HG02759 (cell line): ENCODE measurements around the gene TLR9.
A peak's percentile ranks its signal among the peaks of the same experiment; 100 is the strongest.

Source experiments
- ATAC-seq: cut with Tn5 transposase; IDR thresholded peaks from one replicate; pipeline ENCODE4 v1.9.1; 2021; ENCODE audit warnings: mild to moderate bottlenecking, moderate library complexity; ENCODE audit not compliant: unreplicated experiment

The TLR9 gene

DNA sequence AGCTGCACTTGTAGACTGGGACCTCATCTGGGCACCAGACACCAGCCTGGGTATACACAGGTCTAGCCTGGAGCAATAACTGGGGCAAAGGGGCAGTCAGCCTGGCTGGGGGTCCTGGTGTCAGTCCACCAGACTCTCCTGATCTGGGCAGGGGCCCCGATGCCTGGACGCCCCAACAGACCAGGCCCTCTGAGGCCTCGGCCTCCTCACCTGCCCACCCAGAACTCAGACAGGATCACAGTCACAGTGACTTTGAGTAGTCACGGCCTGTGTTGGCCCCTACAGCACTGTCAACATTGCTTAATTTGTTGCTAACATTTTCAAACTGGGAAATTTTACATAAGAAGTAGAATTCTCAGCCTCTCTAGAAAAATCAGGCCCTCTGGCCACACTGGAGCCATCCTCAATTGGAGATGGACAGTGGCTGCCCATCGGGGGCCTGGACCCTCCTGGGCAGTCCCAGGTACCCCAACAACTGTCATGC, 7.7 kb upstream of the TLR9 start:
- ATAC-seq, result no peak

DNA sequence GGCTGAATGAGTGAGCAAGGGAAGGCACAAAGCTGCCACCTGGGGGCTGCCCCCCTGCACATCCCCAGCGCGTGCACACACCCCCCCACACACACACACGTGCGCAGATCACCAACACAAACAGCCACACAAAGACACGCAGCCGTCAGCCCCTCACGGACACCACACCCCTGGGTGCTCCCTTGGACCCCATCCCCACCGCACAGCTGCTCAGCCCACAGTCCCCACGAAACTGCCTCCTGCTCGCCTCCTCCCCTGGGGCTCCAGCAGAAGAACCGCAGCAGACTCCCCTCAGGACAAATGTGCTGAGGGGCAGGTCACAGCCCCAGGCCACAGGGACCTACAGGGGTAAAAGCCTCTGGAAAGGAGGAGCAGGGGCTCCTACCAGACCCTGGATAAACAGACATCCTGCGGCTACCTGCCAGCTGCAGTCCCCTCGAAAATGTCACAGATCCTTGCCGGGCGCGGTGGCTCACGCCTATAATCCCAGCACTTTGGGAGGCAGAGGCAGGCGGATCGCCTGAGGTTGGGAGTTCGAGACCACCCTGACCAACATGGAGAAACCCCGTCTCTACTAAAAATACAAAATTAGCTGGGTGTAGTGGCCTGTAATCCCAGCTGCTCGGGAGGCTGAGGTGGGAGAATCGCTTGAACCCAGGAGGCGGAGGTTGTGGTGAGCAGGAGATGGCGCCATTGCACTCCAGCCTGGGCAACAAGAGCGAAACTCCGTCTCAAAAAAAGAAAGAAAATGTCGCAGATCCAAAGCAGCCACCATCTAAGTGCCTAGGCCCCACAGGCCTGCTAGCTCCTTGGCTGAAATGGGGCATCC, 7.0 kb upstream of the TLR9 start:
- ATAC-seq, result no peak

DNA sequence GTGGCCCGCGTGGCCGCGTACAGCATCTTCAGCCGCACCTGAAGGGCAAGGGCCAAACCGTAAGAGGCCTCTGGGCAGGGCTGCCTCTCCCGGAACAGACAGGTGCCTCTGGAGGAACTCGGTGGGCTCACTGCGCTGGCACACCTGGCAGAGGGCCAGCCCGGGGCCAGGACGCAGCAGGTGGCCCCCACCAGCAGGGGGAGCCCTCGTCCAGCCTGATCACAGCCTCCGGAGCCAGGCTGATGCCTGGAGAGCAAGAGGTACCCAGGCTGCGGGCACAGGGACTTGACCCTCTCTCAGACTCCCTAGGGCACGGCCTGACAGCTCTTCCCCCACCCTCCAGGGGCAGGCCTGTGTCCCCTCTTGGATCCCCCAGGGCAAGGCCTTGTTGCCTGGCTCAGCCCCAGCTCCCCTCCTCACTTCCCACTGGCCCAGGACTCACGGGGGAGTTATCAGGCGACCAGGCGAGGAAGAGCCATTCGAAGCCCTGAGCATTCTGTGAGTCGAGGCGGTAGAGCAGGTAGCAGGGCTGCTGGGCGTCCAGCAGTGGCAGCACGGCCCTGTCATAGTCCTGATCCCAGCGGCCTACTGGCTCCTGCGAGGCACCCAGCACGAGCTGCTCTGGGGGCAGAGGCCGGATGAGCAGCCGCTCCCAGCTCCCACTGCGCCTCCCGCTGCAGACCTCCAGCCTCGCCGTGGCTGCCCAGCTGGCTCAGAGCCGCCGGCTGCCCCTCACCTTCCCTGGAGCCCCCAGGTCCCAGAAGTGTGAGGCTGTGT, 6.2 kb upstream of the TLR9 start:
- peak; percentile 48 for ATAC-seq

DNA sequence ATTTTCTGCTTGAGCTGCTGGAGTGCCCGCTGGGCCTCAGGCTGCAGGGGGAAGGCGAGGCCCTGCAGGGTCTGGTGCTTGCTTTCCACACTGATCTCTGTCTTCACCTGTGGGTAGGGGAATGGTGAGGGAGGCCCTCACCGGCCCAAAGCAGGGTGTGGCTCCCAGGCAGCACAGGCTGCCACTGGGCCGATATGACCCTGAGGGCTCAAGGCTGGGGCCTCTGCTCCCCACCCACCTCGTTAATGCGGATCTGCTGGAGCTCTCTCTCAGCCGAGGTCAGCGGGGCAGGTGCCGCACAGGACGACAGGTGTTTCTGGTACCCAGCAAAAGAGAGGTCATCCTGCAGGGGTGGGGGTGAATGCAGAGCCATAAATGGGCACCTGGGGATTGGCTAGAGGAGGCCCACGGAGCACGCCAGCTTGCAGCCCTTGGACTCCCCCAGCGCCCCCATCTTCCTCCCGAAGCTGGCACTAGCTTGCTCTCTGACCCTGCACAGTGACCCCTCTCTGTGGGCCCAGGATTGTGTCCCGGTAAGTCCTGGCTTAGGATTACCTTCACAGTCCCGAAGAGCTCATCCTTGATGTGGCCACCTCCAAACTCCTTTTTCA, 5.5 kb upstream of the TLR9 start:
- ATAC-seq, result no peak

DNA sequence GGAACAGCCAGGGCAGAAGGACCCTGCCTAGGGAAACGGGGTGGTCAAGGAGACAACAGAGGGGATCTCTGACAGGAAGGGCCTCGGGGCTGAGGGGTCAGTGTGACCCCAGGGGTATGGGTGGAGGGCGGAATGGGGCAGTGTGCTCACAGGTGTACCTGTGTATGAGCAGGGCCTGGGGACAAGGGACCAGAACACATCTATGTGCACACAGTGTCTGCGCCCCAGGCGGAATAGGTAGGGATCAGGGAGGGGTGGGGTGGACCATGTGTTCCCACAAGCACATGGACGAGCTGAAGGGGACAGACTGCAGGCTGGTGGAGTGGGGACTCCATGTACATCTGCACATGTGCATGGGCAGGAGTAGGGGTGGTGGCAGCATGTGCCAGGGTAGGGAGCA, 5.0 kb upstream of the TLR9 start:
- no peak for ATAC-seq

DNA sequence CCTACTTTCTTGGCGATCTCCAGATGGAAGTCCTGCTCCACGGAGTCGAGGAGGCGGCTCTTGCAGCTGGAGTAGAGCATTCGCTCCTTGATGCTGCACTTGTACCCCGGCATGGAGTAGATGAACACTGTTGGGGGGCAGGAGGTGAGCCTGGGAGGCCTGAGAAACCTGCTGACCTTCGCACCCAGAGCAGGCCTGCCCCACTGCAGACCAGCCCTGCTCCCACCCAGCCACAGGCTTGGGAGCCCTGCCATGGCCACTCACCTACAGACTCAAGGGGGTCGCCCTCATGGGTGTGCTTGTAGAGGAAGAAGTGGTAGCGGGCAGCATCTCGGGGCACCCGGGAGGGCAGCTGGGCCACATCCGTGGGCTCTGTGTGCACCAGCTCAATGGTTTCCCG, 4.2 kb upstream of the TLR9 start:
- ATAC-seq, result no peak

DNA sequence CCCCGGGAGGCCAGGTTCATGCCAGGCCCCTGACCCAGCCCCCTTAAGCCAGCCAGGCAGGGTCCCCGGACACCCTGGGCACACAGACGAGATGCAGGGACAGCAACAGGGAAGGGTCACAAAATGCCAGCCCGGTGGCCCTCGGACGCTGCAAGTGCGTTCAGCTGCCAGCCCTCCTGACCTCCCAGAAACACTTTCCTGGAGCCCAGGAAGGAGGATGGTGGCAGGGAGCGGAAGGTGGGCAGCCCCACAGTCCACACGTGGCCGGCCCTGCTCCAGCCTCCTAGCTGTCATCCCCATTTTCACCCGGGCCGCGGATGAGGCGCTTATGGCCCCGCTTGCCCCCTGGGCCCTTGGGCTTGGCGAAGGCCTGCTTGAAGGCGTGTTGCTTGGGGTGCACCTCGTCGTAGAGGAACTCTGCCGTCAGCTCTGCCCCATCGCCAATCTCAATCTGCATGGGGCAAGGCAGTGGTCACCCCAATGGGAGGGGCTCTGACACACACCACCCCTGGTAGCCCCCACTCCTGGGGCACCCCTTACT, 3.4 kb upstream of the TLR9 start:
- no peak for ATAC-seq

DNA sequence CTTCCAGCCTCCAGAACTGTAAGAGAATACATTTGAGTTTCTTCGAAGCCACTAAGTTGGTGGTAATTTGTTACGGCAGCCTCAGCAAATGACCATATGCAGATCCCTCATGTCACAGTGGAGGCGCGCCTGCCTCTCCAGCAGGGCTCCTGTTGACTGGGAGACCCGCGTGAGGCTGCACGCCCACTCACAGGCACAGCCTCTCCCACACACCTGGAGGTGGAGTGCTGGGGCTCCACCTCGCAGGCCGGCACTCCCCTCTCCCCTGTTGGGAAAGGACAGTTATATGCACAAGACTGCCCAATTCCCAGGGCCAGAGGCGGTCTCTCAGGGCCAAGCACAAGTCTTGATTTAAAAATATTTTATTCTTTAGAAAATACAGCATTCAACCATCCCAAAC, 2.8 kb upstream of the TLR9 start:
- ATAC-seq, result no peak

DNA sequence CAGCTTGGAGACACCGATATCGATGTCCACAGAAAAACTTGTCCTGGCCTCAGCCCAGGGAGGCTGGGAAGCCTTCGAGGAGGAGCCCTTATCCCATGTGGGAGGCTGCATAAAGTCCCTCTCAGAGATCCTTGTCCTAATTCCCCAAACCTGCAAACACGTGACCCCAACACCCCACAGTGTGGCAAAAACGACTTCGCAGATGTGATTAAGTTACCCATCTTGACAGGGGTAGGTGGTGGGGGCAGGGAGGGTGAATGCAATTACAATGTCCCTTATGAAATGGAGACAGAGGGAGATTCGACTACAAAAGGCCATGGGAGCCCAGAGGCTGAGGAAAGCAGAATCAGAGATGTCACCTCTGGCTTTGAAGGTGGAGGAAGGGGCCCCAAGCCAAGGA, 2.3 kb upstream of the TLR9 start:
- ATAC-seq, result no peak

DNA sequence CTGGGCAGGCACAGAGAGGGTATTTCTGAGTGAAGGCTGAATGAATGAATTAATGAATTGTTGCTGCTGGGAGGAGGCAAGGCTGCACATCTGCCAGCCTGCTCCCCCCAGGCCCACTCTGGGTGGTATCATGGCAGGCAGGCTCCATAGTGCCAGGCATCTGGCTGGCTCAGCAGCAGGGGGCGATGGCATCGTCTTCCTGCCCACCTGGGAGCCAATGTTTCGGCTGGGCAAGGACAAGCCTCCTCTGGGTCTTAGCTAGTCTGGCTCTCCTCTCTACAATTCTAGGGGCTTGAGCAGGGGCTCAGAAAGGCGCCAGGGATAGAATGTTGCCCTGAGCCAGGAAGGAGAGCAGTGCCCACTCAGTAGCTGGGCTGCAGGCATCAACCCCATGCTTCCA, 1.7 kb upstream of the TLR9 start:
- no peak for ATAC-seq

DNA sequence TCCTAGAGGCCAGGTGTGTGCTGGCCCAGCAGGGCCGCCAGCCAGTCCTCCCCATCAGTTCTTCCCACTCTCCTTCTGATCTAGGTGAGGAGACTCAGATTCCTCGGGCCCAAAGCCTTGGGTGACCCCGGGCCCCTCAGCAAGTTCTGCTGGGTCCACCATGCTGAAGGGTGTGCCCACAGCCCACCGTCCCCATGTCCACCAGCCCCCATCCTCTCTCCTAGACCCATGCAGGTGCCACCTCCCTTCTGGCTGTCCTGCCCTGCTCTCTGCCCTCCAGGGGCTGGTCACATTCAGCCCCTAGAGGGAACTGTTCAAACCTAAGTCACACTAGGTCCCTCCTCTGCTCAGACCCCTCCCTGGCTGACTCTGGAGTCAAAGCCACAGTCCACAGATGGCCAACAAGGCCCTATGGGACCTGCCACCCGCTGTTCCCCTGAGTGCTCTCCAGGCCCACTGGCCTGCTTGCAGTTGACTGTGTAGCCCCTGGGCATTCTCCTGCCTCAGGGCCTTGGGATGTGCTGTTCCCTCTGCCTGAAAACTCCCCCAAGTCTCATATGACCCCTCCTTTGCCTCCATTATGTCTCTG, 878 bp upstream of the TLR9 start:
- ATAC-seq, result peak; percentile 4

DNA sequence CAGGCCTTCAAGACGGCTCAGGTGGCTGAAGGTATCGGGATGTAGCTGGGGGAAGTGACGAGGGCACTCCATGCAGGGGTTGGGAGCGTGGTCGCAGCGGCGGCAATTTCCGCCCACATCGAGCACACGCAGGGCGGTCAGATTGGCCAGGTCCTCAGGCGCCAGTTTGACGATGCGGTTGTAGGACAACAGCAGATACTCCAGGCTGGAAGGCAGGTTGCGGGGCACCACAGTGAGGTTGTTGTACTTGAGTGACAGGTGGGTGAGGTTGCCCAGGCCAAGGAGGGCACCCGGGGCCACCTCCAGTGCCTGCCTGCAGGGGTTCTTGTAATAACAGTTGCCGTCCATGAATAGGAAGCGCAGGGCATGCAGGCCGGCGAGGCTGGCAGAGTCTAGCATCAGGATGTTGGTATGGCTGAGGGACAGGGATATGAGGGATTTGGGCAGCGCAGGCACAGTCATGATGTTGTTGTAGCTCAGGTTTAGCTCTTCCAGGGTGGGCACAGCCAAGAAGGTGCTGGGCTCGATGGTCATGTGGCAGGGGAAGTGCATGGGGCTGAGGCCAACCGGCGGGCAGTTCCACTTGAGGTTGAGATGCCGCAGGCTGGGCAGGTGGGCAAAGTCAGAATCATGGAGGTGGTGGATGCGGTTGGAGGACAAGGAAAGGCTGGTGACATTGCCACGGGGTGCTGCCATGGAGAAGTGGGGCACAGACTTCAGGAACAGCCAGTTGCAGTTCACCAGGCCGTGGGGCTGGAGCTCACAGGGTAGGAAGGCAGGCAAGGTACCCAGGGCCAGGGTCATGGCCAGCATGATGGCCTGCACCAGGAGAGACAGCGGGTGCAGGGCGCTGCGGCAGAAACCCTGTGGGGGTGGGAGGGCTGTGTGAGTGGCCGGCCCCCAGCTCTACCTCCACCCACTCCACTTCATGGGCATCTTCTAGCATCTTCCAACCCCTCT, 1.7 kb downstream of the TLR9 start:
- ATAC-seq, result no peak

DNA sequence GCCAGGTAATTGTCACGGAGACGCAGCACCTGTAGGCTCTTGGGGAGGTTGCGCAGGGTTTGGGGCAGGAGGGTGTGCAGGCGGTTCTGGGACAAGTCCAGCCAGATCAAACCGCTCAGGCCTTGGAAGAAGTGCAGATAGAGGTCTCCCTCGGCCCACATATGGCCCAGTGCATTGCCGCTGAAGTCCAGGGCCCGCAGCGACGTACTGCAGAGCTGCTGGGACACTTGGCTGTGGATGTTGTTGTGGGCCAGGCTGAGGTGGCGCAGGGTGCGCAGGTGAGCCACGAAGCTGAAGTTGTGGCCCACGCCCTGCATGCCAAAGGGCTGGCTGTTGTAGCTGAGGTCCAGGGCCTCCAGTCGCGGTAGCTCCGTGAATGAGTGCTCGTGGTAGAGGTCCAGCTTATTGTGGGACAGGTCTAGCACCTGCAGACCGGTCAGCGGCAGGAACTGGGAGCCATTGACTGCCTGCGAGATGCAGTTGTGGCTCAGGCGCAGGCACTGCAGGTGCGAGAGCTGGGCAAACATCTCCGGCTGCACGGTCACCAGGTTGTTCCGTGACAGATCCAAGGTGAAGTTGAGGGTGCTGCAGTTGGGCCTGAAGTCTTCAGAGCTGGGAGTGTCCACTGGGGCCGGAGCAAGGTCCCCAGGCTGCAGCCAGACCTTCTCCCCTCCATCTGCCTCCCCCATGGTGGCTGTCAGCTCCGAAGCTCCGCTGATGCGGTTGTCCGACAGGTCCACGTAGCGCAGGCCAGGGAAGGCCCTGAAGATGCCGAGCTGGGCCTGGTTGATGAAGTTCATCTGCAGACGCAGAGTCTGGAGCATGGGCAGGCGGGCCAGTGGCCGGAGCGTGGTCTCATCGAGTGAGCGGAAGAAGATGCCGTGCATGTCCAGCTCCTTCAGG, 2.9 kb downstream of the TLR9 start:
- ATAC-seq, result no peak

DNA sequence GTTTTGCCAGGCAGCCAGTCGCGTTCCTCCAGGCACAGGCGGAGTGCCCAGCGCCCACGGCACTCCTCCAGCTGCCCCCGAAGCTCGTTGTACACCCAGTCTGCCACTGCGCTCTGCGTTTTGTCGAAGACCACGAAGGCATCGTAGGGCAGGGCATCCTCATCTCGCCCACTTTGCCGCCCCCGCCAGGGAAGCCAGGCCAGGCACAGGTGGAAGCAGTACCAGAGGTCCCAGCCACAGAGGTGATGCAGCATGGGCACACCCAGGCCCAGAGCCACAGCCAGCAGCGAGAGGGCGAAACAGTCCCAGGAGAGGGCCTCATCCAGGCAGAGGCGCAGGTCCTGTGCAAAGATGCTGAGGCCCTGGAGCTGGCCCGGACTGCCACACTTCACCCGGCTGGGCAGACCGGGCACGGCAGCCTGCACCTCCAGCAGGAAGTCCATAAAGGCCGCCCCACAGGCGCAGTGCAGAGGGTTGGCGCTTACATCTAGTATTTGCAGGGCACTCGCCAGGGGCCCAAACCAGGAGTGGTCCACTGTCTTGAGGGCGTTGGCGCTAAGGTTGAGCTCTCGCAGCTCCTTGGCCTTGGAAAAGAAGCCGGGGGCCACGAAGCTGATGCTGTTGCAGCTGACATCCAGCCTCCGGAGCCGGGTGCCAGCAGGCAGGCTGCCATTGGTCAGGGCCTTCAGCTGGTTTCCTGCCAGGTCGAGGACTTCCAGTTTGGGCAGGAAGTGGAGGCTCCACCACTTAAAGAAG, 3.7 kb downstream of the TLR9 start:
- no peak for ATAC-seq

DNA sequence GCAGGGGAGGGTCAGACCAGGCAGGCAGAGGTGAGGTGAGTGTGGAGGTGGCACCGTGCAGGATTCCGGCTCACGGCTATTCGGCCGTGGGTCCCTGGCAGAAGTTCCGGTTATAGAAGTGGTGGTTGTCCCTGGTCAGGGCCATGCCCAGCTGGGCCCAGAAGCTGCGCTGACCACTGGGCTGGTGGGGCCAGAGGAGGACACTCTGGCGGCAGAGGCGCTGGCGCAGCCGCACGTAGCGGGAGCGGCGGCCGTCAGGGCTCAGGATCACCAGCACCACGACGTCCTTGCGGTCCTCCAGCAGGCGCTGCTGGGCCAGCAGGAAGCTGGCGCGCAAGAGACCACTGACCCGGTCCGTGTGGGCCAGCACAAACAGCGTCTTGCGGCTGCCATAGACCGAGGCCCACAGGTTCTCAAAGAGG, 4.3 kb downstream of the TLR9 start:
- no peak for ATAC-seq

DNA sequence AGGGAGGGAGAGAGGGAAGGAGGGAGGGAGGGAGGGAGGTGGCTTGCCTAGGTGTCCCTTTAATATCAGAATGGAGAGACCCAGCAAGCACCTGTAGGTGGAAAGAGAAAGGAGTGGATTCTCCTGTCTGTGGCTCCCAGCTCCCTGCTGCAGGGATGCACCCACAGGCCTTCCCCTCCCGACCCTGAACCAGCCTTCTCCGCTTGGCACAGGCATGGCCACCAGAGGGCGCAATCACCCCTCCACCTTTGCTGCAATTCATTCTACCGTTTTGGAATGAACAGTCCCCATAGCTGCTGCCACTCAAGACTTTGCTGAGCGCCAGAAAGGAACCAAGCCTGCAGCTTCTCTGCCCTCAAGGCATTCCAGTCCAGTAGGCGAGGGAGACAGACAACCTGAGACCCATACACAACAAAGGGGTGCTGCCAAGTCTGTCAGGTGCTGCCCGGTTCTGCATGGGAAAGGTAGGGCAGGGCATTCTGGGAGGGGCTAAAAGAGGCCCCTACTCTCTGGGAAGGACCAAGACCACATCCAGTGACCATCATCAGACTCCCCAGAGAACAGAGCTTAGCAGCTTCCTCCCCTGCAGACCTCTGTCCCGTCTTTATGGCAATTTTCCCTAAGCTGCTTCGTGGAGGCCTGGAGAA, 4.9 kb downstream of the TLR9 start:
- ATAC-seq, result peak; percentile 53

DNA sequence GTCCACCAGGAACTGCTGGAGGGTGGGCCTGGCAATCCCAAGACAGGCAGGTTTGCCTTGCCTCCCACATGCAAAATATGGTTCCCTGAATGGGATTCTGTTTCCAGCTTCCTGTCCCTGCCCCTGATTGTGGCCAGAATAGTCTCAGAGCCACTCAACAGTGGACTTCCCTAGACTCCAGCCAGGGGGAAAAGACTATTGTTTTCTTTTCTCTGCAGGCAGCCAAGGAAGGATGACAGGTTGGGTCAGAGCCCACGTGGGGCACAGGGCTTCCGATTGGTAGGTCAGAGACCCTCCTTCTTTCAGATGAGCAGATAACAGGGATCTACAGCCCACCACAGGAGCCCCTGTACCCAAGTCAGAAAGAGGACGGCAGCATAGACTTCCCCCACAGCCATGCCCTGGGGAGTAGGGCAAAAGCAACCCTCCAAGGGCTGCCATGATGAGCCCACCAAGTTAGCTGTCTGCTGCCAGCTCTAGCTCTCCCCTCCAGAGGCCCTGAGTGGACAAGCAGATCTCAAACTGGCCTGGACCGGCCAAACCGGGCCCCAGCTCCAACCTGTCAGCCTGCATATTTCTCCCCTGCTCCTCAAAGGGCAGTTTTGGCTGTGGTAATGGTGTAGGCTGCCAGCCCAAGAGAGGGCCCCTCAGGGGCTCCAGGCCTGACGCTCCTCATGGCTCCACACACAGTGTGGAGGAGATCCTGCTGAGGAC, 6.4 kb downstream of the TLR9 start:
- no peak for ATAC-seq
